GM19099 (cell line): ENCODE results near the gene CD6.

Experiments used
- POLR2A ChIP-seq: IDR thresholded peaks from 3 replicates; pipeline ENCODE4 v1.6.1; 2011; ENCODE audit warnings: low read depth; ENCODE audit not compliant: insufficient read length; ENCODE audit errors: extremely low read depth

Gene CD6

DNA sequence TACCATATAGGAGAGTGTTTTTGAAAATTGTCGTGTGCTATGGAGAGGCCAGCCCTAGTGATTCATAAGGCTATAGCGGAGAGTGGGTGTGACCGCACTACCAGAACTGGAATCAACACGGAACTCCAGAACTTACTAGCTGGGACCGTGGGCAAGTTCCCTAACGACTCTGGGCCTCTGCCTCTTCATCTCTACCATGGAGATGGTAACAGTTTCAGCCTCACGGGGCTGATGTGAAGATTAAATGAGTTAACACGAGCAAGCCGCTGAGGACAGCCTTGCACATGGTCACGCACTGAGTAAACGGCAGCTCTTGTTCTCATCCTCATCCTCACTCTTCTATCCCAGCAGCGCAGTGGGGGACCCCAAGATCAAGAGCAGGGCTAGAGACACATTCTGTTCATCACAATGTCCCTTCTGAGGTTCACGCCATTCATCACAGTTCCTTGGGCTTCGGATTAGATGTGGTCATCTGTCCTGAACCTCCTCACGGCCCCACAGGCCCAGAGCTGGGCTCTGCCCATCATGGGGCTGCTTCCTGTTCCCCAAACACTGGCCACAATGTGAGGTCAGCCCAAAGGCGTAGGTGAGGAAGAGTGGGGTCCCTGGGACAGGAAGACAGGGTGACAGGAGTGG lies 83.6 kb downstream of the CD6 start:
- TF ChIP-seq POLR2A = no peak

DNA sequence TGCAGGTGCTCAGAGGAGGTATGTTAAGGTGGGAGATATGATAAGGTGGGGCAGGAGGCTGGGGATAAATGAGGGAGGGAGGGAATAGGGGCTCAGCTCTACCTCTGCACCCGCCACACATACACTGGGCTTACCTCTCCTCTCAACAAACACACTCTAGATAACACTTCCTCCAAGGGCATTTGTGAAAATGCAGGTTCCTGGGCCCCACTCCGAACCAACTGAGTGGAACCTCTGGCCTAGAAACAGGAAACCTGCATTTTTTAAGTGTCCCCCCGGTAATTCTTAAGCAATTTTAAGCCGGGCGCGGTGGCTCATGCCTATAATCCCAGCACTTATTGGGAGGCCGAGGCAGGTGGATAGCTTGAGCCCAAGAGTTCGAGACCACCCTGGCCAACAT lies 84.3 kb downstream of the CD6 start:
- no peak for TF ChIP-seq POLR2A

DNA sequence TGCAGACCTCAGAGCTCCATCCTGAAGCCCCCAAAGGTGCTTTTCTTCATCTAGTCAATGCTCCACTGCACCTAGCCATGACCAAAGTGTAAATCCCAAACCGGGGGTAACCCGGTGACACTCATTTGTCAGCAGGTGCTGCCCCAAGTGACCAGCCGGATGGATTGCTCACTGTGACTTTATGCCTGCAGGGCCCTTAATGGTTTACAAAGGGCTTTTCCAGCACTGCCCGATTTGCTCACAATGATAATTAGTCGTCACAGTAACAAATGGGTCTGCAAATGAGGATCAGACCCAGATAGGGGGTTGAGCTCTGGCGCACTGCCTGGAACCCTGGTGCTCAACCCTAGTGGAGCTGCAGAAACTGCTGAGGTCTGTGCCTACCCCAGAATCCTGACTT lies 85.1 kb downstream of the CD6 start:
- no peak for TF ChIP-seq POLR2A

DNA sequence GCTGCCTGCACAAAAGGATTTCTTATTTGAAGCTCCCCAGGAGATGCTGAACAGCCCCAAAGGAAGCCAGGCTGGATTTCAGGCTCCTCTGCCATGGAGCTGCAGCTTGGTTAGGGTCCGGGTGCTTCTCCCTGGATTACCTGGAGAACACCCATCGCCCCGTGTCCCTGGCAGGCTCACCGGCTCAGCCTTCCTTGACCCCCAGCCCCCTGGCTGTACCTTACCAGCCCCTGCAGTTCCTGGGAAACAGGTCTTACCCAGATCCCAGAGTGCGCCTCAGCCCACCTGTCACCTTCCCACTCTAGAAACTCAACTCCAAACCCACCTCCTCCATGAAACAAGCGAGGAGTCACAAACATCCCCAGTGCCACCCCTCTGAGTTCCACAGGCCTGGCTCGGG lies 85.5 kb downstream of the CD6 start:
- TF ChIP-seq POLR2A = no peak

DNA sequence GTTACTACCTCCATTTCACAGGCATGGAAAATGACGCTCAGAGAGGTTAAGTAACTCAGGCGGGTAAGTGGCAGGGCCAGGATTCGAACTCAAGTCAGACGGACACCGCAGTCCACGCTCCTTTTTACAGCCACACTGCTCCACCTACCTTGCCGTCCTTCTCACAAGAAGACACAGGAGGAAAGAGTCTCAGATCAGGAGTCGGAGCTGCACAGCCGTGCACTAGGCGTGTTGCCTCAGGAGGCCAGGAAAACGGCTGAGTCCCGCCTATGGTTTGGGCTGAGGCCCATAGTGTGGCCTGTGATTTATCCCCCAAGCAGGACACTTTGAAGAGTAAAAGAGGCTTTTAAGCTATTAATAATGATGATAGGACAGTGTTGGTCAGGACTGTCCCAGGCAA lies 86.1 kb downstream of the CD6 start:
- no peak for TF ChIP-seq POLR2A

DNA sequence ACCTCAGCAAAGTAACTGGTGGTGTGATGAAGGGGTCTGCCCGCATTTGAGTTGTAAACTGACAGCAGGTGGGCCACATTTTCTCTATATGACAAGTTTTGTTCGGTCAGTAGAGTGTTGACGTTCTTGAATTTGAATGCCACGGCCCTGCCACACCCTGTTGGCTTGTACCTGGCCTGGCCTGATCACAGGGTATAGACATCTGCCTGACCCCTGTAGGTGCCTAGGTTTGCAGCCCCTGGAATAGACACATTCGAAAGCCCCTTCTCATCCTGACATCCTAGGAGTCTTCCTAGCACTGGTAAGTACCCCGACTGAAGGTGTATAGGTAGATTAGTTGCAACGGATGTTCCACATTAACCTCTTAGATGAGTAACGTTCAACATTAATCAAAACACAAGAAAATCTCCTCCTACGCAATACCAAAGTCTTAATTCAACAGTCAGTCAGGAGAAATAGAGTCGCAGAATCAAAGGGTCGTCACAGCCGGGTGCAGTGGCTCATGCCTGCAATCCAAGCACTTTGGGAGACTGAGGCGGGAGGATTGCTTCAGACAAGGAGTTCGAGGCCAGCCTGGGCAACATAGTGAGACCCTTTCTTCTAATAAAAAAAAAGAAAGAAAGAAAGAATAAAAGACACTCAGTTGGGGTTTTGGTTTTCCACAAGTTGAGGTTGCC lies 87.2 kb downstream of the CD6 start:
- TF ChIP-seq POLR2A = no peak

DNA sequence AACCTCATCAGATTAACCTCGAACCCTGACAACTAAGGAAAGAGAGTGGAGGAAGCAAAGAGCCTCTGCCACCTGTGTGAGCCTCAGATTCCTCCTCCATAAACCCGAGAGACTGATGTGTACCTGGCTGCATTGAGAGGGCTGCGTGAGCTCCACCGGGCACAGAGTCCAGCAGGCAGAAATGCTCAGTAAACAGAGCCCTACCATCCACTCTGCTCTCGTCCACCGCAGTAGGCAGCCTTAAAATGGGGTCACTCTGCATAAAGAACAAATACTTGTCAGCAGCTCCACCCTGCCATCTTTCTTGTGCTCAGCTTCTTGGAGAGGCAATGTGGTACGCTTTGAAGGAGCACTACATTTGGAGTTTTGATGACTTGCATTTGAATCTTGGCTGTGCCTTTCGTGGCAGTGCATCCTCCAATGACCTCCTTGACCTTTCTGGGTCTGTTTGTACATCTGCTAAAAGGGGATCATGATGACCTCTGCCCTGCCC lies 87.8 kb downstream of the CD6 start:
- no peak for TF ChIP-seq POLR2A

DNA sequence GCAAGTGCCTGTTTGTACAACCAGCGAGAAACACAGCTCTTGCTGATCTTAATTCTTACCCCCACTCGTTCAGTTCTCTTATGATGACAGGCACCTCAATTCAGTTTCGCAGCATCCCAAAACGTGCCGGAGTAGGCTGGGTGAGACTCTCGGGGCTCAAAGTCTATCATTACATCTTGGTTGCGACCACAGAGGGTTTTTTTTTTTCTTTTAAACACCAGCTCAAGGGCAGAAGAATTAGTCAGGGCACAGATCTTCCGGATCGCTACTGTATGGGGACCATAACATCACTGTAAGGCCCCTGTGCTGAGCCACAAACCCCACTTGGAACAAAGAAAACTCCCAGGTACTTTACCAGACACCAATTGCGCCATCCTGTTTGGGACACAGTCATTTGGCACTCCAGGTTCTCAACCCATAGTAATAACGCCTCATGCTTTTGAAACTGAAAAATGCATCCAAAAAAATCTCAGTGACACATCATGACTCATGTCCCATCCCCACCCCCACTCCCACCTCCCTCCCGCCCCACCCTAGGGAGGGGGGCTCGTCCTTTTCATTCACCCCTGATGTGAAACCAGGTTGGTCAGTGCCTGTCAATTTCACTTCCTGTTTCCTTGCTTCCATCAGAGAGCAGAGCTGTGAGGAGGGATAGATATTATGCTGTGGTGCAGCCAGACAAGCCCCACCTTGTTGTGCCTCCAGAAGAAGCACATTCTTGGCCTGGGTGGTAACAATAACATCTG lies 89.8 kb downstream of the CD6 start:
- TF ChIP-seq POLR2A = no peak

DNA sequence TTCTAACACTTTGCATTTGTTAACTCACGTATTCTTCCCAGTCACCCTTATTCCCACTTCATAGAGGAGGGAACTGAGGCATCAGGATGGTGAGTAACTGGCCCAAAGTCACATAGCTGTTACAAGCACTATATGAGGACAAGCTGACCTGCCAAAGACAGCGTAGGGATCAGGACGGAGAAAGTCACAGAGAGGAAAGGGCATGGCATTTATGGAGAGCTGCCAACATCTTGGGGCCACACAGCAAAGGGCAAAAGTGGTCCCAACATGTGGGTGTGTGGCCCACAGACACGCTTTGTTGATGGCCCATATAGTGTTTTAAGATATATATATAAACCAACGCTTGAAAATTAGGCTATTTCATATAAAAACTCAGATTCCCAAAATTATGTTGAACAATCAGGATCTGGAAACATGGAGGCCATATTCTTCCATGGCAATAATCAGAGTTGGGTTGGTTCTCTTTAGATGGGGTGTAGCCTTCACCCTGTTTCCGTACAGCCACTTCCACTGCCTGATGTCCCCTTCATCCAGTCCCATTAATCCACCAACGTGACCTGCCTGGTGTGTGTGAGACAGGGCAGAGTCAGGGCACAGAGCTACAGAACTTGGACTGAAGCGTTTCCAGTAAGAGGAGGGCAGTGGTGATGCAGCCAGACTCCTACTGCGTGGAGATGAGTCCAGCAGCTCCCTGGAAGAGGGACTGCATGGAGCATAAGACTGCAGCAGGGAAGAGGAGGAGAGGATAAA lies 90.9 kb downstream of the CD6 start:
- no peak for TF ChIP-seq POLR2A

DNA sequence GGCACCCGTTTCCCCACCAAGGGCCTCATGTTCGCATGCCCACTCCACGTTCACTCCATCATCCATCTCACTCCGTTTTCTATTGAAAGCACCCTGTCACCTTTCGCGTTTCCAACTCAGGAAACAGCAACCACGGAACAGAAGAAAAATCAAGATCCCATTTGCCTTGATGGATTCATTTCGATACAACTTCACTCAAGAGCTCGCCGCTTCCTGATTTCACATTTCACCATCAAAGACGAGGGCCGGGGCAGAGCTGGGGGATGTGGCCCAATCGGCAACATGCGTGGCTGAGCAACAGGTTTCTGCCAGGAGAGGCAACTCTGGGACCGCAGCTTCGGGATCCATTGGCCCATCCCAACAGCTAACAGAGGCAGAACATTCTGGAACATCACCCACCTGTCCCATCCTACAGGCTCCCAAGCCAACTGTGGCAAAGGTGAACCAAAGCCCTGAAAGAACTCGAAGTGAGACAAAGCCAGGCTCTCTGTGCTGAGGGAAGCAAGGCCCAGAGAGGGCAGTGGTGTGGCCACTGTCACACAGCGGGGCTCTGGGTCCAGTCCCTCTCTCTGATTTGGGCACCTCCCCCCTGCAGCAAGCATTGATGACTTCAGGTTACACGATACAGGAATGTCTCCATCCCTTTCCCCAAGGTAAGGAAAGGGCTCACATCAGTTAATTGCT lies 94.6 kb downstream of the CD6 start:
- no peak for TF ChIP-seq POLR2A

DNA sequence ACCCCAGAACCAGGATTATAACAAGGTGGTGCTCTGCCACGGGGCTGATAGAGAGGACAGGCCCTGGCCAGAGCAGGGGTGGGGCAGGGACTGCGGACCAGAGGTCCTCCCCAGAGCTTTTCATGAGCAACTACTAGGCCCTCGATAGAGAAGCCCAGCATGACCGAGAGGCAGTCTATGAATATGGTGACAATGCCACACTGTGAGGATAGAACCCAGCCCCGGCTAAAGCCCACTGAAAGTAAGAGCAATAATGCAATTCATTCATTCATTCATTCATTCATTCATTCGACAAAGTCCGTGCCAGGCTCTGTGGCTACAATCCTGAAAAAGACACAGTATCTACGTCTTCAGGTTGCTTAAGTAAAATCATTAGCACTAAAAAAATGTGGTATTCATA lies 95.2 kb downstream of the CD6 start:
- TF ChIP-seq POLR2A = no peak

DNA sequence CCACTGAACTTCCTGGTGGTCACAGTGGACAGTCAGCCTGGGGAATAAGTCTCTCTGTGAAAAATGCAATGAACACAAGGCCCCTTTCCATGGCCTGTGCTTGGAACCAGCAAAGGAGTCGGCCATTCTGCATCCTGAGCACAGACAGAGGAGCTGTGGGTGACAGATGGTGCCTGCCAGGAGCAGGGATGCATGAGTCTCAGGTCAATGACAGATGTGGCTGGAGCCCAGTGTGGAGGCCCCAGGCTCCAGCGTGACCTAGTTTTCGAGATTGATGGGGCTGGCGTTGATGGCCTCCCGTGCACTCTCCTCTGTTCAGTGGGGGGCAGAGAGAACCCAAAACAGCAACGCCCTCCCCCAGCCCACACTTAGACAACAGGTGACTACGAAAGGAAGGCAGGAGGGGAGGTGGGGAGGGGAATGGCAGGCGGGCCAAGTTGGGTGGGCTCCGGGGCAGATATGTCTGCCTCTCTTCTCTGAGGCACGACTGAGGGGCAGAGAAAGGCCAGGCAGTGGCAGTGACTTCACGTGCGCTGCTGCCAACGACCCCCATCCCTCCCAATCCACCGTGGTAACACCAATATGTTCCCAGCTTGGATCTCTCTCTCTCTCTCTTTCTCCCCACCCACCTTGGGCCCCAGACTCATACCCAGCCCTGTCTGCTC lies 96.4 kb downstream of the CD6 start:
- TF ChIP-seq POLR2A = no peak

DNA sequence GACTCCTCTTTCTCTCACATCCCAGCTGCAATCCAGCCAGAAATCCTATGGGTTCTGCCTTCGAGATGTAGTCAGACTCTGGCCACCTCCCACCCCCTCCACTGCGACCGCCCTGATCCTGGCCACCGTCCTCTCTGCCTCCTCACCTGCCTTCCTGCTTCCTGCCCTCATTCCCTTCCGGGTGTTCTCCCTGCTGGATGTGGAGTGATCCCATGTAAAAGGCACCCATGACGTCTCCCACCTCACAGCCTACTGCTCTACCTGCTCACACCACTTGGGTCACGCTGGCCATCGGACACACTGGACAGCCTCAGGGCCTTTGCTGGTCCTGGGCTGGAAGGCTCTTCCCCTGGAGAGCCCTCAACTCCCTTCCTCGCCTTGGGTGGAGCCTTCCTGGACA lies 97.1 kb downstream of the CD6 start:
- no peak for TF ChIP-seq POLR2A

DNA sequence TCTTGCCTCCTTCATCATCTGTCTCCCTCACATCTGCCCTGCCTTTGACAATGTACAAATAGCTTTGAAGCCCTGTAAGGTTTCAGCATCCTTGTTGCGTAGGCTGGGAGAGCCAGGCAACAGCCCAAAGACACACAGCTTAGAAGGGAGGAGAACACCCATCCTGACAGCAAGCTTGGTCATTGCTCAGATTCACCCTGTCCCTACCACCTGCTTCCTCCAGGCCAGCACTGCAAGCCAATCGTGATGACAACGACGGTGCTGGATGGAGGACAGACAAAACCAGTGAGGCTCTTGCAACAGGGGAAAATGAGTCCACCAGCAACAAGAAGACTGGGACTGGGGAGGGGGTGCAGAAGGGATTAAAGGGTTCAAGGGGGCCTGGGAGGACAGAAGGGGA lies 97.9 kb downstream of the CD6 start:
- TF ChIP-seq POLR2A = no peak
